ENCODE measurements around the gene MAGEF1. TPM values are rescaled to one million over a fixed set of nuclear protein-coding genes. Genes with fewer than 3 reads are reported as not detected.

MAGEF1 gene
- total and polyA plus RNA-seq, 2 of the 8 experiments (the other 6 are each of a cell fraction or from before 2014, with no cell fraction given) = 26.5 to 56.7 TPM

DNA sequence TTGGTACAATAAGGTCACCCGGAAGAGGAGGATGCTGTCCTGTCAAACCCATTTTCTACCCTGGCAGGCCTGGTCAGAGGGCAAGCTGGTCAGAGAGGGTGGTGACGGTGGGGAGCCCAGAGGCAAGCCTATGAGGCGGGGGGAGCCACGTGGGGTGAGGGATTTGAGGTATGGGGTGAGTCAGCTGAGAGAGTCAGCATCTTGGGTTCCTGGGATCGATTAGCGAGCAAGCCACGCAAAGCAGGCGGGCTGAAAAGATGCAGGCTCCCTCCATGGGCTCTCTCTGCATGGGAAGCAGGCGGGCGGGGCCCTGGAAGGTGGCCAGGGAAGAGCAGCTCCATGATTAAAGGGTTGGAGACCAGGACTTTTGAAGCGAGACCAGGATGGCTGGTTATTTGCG is 48.1 kb downstream of the MAGEF1 start:
- CTCF ChIA-PET (ENCODE audit: partially characterized antibody) = interaction anchor here (0.7 to 5.5 kb wide), 3 partner anchors 8 to 115 kb away, joined by 4 to 33 read pairs (median 9); no protein-coding TSS in a partner anchor
- H2BK15ac ChIP-seq (ENCODE audit: low read length) = no peak overlapping the region
- H3K79me1 ChIP-seq (ENCODE audit: low read depth, low read length) = no peaks in the 10 kb centered on the region
- H3K27ac ChIP-seq (ENCODE audit: low read depth, low read length) = no peak overlapping the region
- no peak overlapping the region for H3K56ac ChIP-seq (replicated peaks; ENCODE audit: insufficient read length, low read depth, low read length)
- H3K18ac ChIP-seq (ENCODE audit: extremely low read depth, low read length) = no peak overlapping the region
- DNase-seq (ENCODE audit: low read depth in 1 of 2, low spot score in 2 of 2) = no peak
- no peak for FAIRE-seq
- H3K4me2 ChIP-seq (ENCODE audit: insufficient read depth in 1 of 2, low read depth in 2 of 2, low read length in 2 of 2) = no peak overlapping the region
- H3K14ac ChIP-seq (ENCODE audit: insufficient read length) = no peak overlapping the region
- no peaks in the 10 kb centered on the region for H4K20me1 ChIP-seq (replicated peaks in 1 of 2; ENCODE audit: control insufficient read depth in 1 of 2, insufficient read depth in 2 of 2, low read length in 2 of 2)
- no peak overlapping the region for H2BK20ac ChIP-seq (ENCODE audit: low read length)
- H2AK5ac ChIP-seq (ENCODE audit: low read depth, low read length) = no peak overlapping the region
- no peaks in the 10 kb centered on the region; a peak in 1 of 7 replicates for H3K27me3 ChIP-seq (replicated peaks in 1 of 4; ENCODE audit: control insufficient read depth in 3 of 4, extremely low read depth in 1 of 4, insufficient read depth in 3 of 4, low read length in 3 of 4)
- no peaks in the 10 kb centered on the region for H3K36me3 ChIP-seq (ENCODE audit: control insufficient read depth in 2 of 4, insufficient read depth in 4 of 4, low read length in 3 of 4)
- no peak overlapping the region for H4K5ac ChIP-seq (ENCODE audit: insufficient read length, low read depth, low read length)
- no peak overlapping the region for H3K9ac ChIP-seq (replicated peaks in 1 of 4; ENCODE audit: extremely low read depth in 1 of 4, low read depth in 3 of 4, low read length in 3 of 4)
- TF ChIP-seq NRF1 (IDR thresholded peaks at IDR 0.05; ENCODE audit: low read depth, low read length) = no peak
- TF ChIP-seq CBX8 (IDR thresholded peaks at IDR 0.05; ENCODE audit: borderline replicate concordance, low read depth, low read length) = no peak
- TF ChIP-seq BCL11A (IDR thresholded peaks at IDR 0.05; ENCODE audit: low read depth in 2 of 2, low read length in 2 of 2) = no peak
- TF ChIP-seq PHF8 (conservative IDR thresholded peaks at IDR 0.05; ENCODE audit: low read depth, low read length) = no peak
- H3K23me2 ChIP-seq (ENCODE audit: low read depth, low read length) = no peaks in the 10 kb centered on the region; the same call in 1 of the 2 replicates
- no peak overlapping the region for H3K4ac ChIP-seq (replicated peaks; ENCODE audit: insufficient read length, low read depth, low read length)
- no peak overlapping the region for H3K4me3 ChIP-seq (ENCODE audit: extremely low read depth in 1 of 4, insufficient read depth in 2 of 4, low read depth in 3 of 4, low read length in 4 of 4)
- POLR2A ChIA-PET (ENCODE audit: partially characterized antibody) = no interaction called here
- H2AFZ ChIP-seq (ENCODE audit: low read length) = no peak overlapping the region
- WGBS, 2 experiments (ENCODE audit: extremely low coverage in 1 of 2, insufficient coverage in 1 of 2, insufficient read length in 1 of 2, insufficient replicate concordance in 2 of 2, low coverage in 1 of 2, low lambda C conversion rate in 2 of 2, missing lambda C conversion rate in 1 of 2) = 96% methylated on average over 12 of the region's 12 CpGs; no CpG with 5 or more reads in 1 of the 2 experiments
- no peak overlapping the region for H2BK120ac ChIP-seq (replicated peaks; ENCODE audit: low read depth, low read length)
- no peak overlapping the region for H4K91ac ChIP-seq (replicated peaks; ENCODE audit: insufficient read length, low read length)
- H3K79me2 ChIP-seq (ENCODE audit: control insufficient read depth in 1 of 2, insufficient read depth in 2 of 2, low read length in 2 of 2) = no peaks in the 10 kb centered on the region
- no peaks in the 10 kb centered on the region for H3K9me3 ChIP-seq (ENCODE audit: insufficient read depth in 2 of 2, low read depth in 1 of 2, low read length in 1 of 2)
- H3K23ac ChIP-seq (ENCODE audit: insufficient read length) = no peak overlapping the region
- no peak overlapping the region; the same call in 1 of the 2 replicates for H2BK12ac ChIP-seq (ENCODE audit: low read depth, low read length)
- H2BK5ac ChIP-seq (ENCODE audit: low read depth, low read length) = no peak overlapping the region
- H4K8ac ChIP-seq (ENCODE audit: extremely low read depth, insufficient read depth, low read length) = no peak overlapping the region
- H3K4me1 ChIP-seq (replicated peaks in 1 of 4; ENCODE audit: control insufficient read depth in 3 of 4, insufficient read depth in 4 of 4, low read length in 3 of 4) = peaks cover 5 to 32% (median 17%) of the 10 kb centered on the region in 4 experiments
